GM19438 (cell line): ENCODE results near the gene RAET1G.
"Not testable (repeated sequence)": the region's sequence is repeated elsewhere in the genome, so short reads cannot be mapped to it uniquely, and the experiment has no call there.

ENCODE experiments used
- ATAC-seq: cut with Tn5 transposase; IDR thresholded peaks from one replicate; pipeline ENCODE4 v1.9.1; 2021; ENCODE audit warnings: low read depth; ENCODE audit not compliant: unreplicated experiment

RAET1G gene

GRCh38 chr6:149915970-149916865 is 6.7 kb downstream of the RAET1G start:
- ATAC-seq = no peak

- no peak for ATAC-seq
Measured at GRCh38 chr6:149913540-149914240, 9.2 kb downstream of the RAET1G start.

GRCh38 chr6:149913085-149913484 is 9.8 kb downstream of the RAET1G start:
- no peak for ATAC-seq

GRCh38 chr6:149912680-149913079 is 10.2 kb downstream of the RAET1G start:
- ATAC-seq = not testable (repeated sequence)

GRCh38 chr6:149910721-149911151 is 12.2 kb downstream of the RAET1G start:
- no peak for ATAC-seq

GRCh38 chr6:149909701-149910470 is 13.0 kb downstream of the RAET1G start:
- ATAC-seq = no peak

- not testable (repeated sequence) for ATAC-seq
Measured at GRCh38 chr6:149908480-149908879, 14.4 kb downstream of the RAET1G start.

GRCh38 chr6:149907317-149907716 is 15.6 kb downstream of the RAET1G start:
- no peak for ATAC-seq

- no peak for ATAC-seq
Measured at GRCh38 chr6:149906405-149906804, 16.5 kb downstream of the RAET1G start.

GRCh38 chr6:149905911-149906371 is 17.0 kb downstream of the RAET1G start:
- ATAC-seq = no peak

- ATAC-seq = no peak
Measured at GRCh38 chr6:149905371-149905910, 17.5 kb downstream of the RAET1G start.

- ATAC-seq = no peak
Measured at GRCh38 chr6:149904661-149905370, 18.1 kb downstream of the RAET1G start.

GRCh38 chr6:149903938-149904611 is 18.8 kb downstream of the RAET1G start:
- no peak for ATAC-seq

- no peak for ATAC-seq
Measured at GRCh38 chr6:149901444-149902140, 21.3 kb downstream of the RAET1G start.

- no peak for ATAC-seq
Measured at GRCh38 chr6:149900620-149901443, 22.1 kb downstream of the RAET1G start.

- ATAC-seq = no peak
Measured at GRCh38 chr6:149899926-149900619, 22.8 kb downstream of the RAET1G start.

GRCh38 chr6:149899486-149899885 is 23.4 kb downstream of the RAET1G start:
- no peak for ATAC-seq
